Type B pancreatic cell (in vitro differentiated cells): ENCODE results near the gene JPH4. TPM values are rescaled to one million over a fixed set of nuclear protein-coding genes. Genes with fewer than 3 reads are reported as not detected.
A peak's percentile ranks its signal among the peaks of the same experiment; 100 is the strongest.

Source experiments
- DNase-seq: peaks from one replicate; pipeline ENCODE4 v3.0.0; 2021; ENCODE audit warnings: mixed read lengths; ENCODE audit not compliant: unreplicated experiment; ENCODE audit errors: extremely low spot score
- H3K27ac Mint-ChIP-seq: 2 replicates; pipeline ENCODE4 v1.8.0; 2021; ENCODE audit warnings: mild to moderate bottlenecking, mixed read lengths
- H3K27me3 Mint-ChIP-seq: 2 replicates; pipeline ENCODE4 v1.8.0; 2021; ENCODE audit warnings: mixed read lengths
- H3K36me3 Mint-ChIP-seq: 2 replicates; pipeline ENCODE4 v1.8.0; 2021; ENCODE audit warnings: mixed read lengths
- H3K4me1 Mint-ChIP-seq: one replicate; pipeline ENCODE4 v1.8.0; 2021; ENCODE audit warnings: mixed read lengths; ENCODE audit not compliant: unreplicated experiment
- H3K4me3 Mint-ChIP-seq: 2 replicates; pipeline ENCODE4 v1.8.0; 2021; ENCODE audit warnings: mild to moderate bottlenecking, mixed read lengths
- H3K9me3 Mint-ChIP-seq: 2 replicates; pipeline ENCODE4 v1.8.0; 2021; ENCODE audit warnings: mixed read lengths
- CTCF ChIP-seq: fragments of 200-600 bp; sonication (generic); conservative IDR thresholded peaks from 2 replicates; pipeline ENCODE4 v1.5.0; 2021; ENCODE audit warnings: antibody characterized with exemption, mild to moderate bottlenecking
- total RNA-seq: library from RNA; stranded (reverse); gene quantifications from 2 replicates; pipeline ENCODE4 v1.2.1, GENCODE V29; 2021; ENCODE audit warnings: low replicate concordance

Gene JPH4
- total RNA-seq, 1 donor from 2014 or later, result 8.3 TPM

DNA sequence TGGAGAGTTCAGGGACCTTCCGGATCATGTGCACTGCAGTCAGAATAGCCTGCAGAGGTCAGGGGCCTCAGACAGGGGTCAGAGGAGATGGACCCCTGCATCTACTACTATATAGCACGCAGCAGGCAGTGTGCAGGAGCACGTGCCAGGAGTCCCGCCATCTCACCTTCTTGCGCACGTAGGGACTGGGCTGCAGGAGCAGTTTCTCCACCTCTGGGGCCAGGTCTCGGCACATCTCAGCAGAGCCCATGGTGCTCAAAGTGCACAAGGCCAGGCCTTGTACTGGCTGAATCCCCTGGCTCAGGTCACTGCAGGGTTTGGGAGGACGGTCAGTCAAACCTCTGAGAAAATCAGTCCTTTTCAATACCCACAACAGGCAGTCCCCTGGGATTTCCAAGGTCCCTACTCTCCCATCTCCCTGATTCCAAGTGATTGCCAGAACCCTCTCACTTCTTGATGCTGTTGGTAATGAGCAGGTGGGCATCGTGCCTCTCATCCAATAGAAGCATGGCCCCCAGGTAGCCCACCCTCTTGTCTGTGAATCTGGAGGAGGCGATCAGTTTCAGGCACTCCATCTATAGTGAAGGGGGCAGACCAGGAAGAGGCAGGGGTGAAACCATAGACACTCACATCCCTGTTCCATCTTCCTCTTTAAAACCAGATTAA, 12.3 kb downstream of the JPH4 start:
- Mint-ChIP-seq H3K4me1 (peaks cover 31% of the 10 kb centered on the region), H3K27me3 (peaks cover 4% of the 10 kb centered on the region), H3K9me3 (no peaks in the 10 kb centered on the region), H3K4me3 (peak overlapping the region; percentile 100), H3K27ac (peak overlapping the region; percentile 97), H3K36me3 (peaks cover 9% of the 10 kb centered on the region)
- DNase-seq, result no peak
- TF ChIP-seq CTCF, result no peak

- TF ChIP-seq CTCF, result no peak
- DNase-seq, result no peak
- H3K27ac Mint-ChIP-seq, result no peak overlapping the region
- peaks cover 31% of the 10 kb centered on the region for H3K4me1 Mint-ChIP-seq
- H3K9me3 Mint-ChIP-seq, result no peaks in the 10 kb centered on the region
- H3K36me3 Mint-ChIP-seq, result peaks cover 9% of the 10 kb centered on the region
- no peak overlapping the region for H3K4me3 Mint-ChIP-seq
- peaks cover 4% of the 10 kb centered on the region for H3K27me3 Mint-ChIP-seq
Observed at GRCh38 chr14:23565626-23566025, 13.0 kb downstream of the JPH4 start.

GRCh38 chr14:23564876-23565275, 13.7 kb downstream of the JPH4 start:
- no peaks in the 10 kb centered on the region for H3K9me3 Mint-ChIP-seq
- DNase-seq, result no peak
- no peak overlapping the region for H3K27ac Mint-ChIP-seq
- peaks cover 9% of the 10 kb centered on the region for H3K36me3 Mint-ChIP-seq
- TF ChIP-seq CTCF, result no peak
- peaks cover 4% of the 10 kb centered on the region for H3K27me3 Mint-ChIP-seq
- peak overlapping the region; percentile 54 for H3K4me3 Mint-ChIP-seq
- peaks cover 31% of the 10 kb centered on the region for H3K4me1 Mint-ChIP-seq

DNA sequence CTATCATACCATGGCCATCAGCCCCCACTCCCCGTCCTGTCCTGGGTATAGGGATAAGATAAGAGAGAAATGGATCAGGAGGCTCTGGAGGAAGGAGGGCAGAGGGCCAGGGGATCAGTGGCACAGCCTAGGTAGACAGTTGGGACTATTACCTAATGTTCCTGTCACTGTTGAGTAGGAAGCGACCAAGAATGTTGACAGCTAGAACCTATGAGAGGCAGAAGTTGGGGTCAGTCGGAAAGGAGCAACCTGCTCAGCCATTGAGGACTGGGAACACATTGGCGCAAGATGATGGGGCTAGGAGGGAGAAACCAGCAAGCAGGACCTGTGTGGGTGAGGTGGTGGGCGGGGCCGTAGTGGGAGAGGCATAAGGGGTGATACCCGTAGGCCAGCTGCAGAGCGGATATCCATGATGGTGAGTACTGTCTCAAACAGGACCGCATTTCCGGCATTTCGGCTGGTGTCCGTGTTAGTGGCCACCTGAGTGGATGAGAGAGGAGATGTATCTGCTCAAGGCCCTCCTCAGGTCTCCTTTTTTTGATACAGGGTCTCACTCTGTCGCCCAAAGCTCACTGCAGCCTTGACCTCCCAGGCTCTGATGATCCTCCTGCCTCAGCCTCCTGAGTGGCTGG, 14.3 kb downstream of the JPH4 start:
- H3K4me1 Mint-ChIP-seq, result peaks cover 29% of the 10 kb centered on the region
- peak overlapping the region; percentile 62 for H3K4me3 Mint-ChIP-seq
- H3K27ac Mint-ChIP-seq, result no peak overlapping the region
- TF ChIP-seq CTCF, result no peak
- peaks cover 9% of the 10 kb centered on the region for H3K36me3 Mint-ChIP-seq
- H3K27me3 Mint-ChIP-seq, result peaks cover 3% of the 10 kb centered on the region
- H3K9me3 Mint-ChIP-seq, result no peaks in the 10 kb centered on the region
- no peak for DNase-seq

DNA sequence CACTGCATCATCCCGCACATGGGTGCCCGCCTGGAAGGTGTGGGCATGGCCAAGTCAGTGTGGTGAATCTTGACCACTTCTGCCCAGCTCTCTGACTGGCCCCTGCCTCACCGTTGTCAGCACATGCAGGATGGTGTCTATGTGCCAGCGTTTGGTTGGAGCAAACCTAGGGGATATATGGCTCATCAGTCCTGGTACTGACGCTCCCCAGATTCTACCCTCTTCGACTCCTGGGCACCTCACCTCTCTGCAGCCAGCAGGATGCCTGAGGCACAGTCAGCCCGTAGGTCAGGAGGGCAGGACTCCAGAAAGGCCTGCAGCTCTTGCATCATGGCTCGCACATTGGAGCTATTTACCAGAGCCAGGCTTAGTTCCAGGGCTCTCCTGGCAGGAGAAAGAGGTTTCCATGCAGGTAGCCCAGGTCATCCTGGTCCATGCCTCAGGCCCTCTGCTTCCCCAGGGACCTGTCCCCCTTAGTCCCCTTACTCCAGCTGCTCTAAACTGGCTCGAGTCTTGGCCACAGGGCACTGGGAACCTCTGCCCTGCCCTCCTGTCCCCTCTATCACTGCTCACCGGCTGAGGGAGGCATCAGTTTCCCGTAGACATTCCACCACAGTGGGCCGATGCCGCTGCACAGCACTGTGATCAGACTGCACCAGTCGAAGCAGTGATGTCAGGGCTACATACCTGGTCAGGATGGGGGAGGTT, 15.0 kb downstream of the JPH4 start:
- no peak for TF ChIP-seq CTCF

More for the DNA sequence above, 15.0 kb downstream of the JPH4 start:
- Mint-ChIP-seq H3K27ac (no peak overlapping the region), H3K36me3 (peaks cover 9% of the 10 kb centered on the region), H3K4me1 (peaks cover 22% of the 10 kb centered on the region), H3K27me3 (no peaks in the 10 kb centered on the region), H3K4me3 (peak overlapping the region; percentile 62), H3K9me3 (no peaks in the 10 kb centered on the region)
- no peak for DNase-seq
